WTC11 (cell line): Measurements from ENCODE around the gene CCDC85A. TPM values are rescaled to one million over a fixed set of nuclear protein-coding genes. Genes with fewer than 3 reads are reported as not detected.

ENCODE experiments used
- ATAC-seq: fragments of 200-7000 bp; cut with Tn5 transposase; 2 replicates; pipeline ENCODE4 v1.10.0; 2021; ENCODE audit warnings: mild to moderate bottlenecking, moderate library complexity
- CTCF ChIA-PET: fragments of 300-600 bp; sonication (Branson Sonifier 250); formaldehyde crosslinking; loops from one replicate; lab custom pipeline; 2021; ENCODE audit warnings: antibody characterized with exemption; lab: Charles Lee
- POLR2A ChIA-PET: fragments of 350-600 bp; sonication (Branson Sonifier 250); formaldehyde crosslinking; loops from one replicate; lab custom pipeline; 2021; ENCODE audit warnings: antibody characterized with exemption; lab: Charles Lee
- DNase-seq: peaks from one replicate; pipeline ENCODE4 v3.0.0; 2021; ENCODE audit warnings: low spot score
- H3K27ac Mint-ChIP-seq: 2 replicates; pipeline ENCODE4 v1.8.0; 2021; ENCODE audit warnings: mixed read lengths
- H3K27me3 Mint-ChIP-seq: 2 replicates; pipeline ENCODE4 v1.8.0; 2021; ENCODE audit warnings: low read depth, mild to moderate bottlenecking, moderate library complexity, mixed read lengths
- H3K36me3 Mint-ChIP-seq: 2 replicates; pipeline ENCODE4 v1.8.0; 2021; ENCODE audit warnings: mixed read lengths
- H3K4me1 Mint-ChIP-seq: 2 replicates; pipeline ENCODE4 v1.8.0; 2022; ENCODE audit warnings: mixed read lengths
- H3K4me3 Mint-ChIP-seq: 2 replicates; pipeline ENCODE4 v1.8.0; 2021; ENCODE audit warnings: mild to moderate bottlenecking, moderate library complexity, mixed read lengths
- H3K9me3 Mint-ChIP-seq: 2 replicates; pipeline ENCODE4 v1.8.0; 2021; ENCODE audit warnings: mixed read lengths
- CBFB ChIP-seq: sonication (generic); formaldehyde crosslinking; IDR thresholded peaks from 2 replicates; pipeline ENCODE4 v1.8.1; 2022; ENCODE audit warnings: mild to moderate bottlenecking, low read depth, missing genetic modification reagents
- CREB1 ChIP-seq: sonication (generic); formaldehyde crosslinking; IDR thresholded peaks from 2 replicates; pipeline ENCODE4 v1.8.0; 2023; ENCODE audit warnings: mild to moderate bottlenecking, missing genetic modification reagents
- E2F5 ChIP-seq: sonication (generic); formaldehyde crosslinking; IDR thresholded peaks from 2 replicates; pipeline ENCODE4 v1.8.1; 2022; ENCODE audit warnings: mild to moderate bottlenecking, moderate library complexity, missing genetic modification reagents
- ETV6 ChIP-seq: sonication (generic); formaldehyde crosslinking; IDR thresholded peaks from 2 replicates; pipeline ENCODE4 v1.8.1; 2022; ENCODE audit warnings: mild to moderate bottlenecking, missing genetic modification reagents
- FOXK1 ChIP-seq: sonication (generic); formaldehyde crosslinking; IDR thresholded peaks from 2 replicates; pipeline ENCODE4 v1.8.0; 2022; ENCODE audit warnings: mild to moderate bottlenecking, moderate library complexity, missing genetic modification reagents
- FOXP1 ChIP-seq: sonication (generic); formaldehyde crosslinking; IDR thresholded peaks from 2 replicates; pipeline ENCODE4 v1.8.0; 2022; ENCODE audit warnings: missing genetic modification reagents, mild to moderate bottlenecking, moderate library complexity, borderline replicate concordance
- MLX ChIP-seq: sonication (generic); formaldehyde crosslinking; IDR thresholded peaks from 2 replicates; pipeline ENCODE4 v1.8.1; 2023; ENCODE audit warnings: mild to moderate bottlenecking, missing genetic modification reagents, moderate library complexity
- MYBL2 ChIP-seq: sonication (generic); formaldehyde crosslinking; IDR thresholded peaks from 2 replicates; pipeline ENCODE4 v1.8.1; 2023; ENCODE audit warnings: mild to moderate bottlenecking, moderate library complexity, missing genetic modification reagents
- RORB ChIP-seq: fragments of 250-450 bp; sonication (Bioruptor Pico); IDR thresholded peaks from 2 replicates; pipeline ENCODE4 v1.9.0; 2021; ENCODE audit warnings: mild to moderate bottlenecking
- SP1 ChIP-seq: sonication (generic); formaldehyde crosslinking; conservative IDR thresholded peaks from 2 replicates; pipeline ENCODE4 v1.8.1; 2022; ENCODE audit warnings: missing genetic modification reagents
- ZNF416 ChIP-seq: fragments of 250-450 bp; sonication (Bioruptor Pico); IDR thresholded peaks from 2 replicates; pipeline ENCODE4 v1.9.0; 2021; ENCODE audit warnings: mild to moderate bottlenecking, inconsistent platforms
- ZNF423 ChIP-seq: fragments of 250-450 bp; sonication (Bioruptor Pico); IDR thresholded peaks from 2 replicates; pipeline ENCODE4 v2.1.2; 2022; ENCODE audit warnings: mild to moderate bottlenecking, moderate library complexity
- total RNA-seq: library from RNA; stranded (reverse); gene quantifications from 3 replicates; pipeline ENCODE4 v1.2.3, GENCODE V29; 2021
- TF ChIP-seq, protein P1 (sequence below): fragments of 250-450 bp; sonication (Bioruptor Pico); IDR thresholded peaks from 2 replicates; pipeline ENCODE4 v1.8.0; 2021; ENCODE audit warnings: mild to moderate bottlenecking
- TF ChIP-seq, protein P2 (sequence below): sonication (generic); formaldehyde crosslinking; IDR thresholded peaks from 2 replicates; pipeline ENCODE4 v1.8.1; 2022; ENCODE audit warnings: missing genetic modification reagents, borderline replicate concordance
- TF ChIP-seq, protein P3 (sequence below): sonication (generic); formaldehyde crosslinking; IDR thresholded peaks from 2 replicates; pipeline ENCODE4 v1.8.0; 2022; ENCODE audit warnings: missing genetic modification reagents

Gene CCDC85A
- total RNA-seq, 1 experiment from 2014 or later: 0.22 TPM

DNA sequence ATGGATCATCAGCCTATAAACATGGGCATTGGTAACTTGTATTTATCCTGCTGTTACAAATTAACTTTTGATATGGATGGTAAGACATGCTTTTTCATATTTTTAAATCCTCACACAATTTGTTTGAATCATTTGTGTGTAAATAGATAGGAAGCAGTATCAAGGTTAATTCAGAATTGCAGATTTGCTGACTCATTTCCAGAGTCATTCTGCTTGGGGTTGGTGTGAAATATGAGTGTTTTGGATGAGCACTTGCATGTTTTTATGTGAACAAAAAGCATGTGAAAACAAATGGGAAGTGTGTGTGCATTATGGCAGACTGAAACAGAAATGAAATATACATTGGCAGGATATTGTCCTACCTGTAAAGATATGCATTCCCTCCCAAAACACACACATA, 11.8 kb downstream of the CCDC85A start:
- no peak for TF ChIP-seq ETV6
- TF ChIP-seq MLX (CRISPR knock-in tag): no peak
- TF ChIP-seq, protein P1, sequence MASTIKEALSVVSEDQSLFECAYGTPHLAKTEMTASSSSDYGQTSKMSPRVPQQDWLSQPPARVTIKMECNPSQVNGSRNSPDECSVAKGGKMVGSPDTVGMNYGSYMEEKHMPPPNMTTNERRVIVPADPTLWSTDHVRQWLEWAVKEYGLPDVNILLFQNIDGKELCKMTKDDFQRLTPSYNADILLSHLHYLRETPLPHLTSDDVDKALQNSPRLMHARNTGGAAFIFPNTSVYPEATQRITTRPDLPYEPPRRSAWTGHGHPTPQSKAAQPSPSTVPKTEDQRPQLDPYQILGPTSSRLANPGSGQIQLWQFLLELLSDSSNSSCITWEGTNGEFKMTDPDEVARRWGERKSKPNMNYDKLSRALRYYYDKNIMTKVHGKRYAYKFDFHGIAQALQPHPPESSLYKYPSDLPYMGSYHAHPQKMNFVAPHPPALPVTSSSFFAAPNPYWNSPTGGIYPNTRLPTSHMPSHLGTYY (CRISPR knock-in tag): no peak
- TF ChIP-seq E2F5 (CRISPR knock-in tag): no peak
- TF ChIP-seq CBFB: no peak
- TF ChIP-seq SP1 (CRISPR knock-in tag): no peak
- TF ChIP-seq ZNF416: no peak
- no peak for TF ChIP-seq CREB1 (CRISPR knock-in tag)
- TF ChIP-seq FOXP1 (CRISPR knock-in tag): no peak
- TF ChIP-seq MYBL2 (CRISPR knock-in tag): no peak
- TF ChIP-seq FOXK1 (CRISPR knock-in tag): no peak
- Mint-ChIP-seq H3K27ac (no peak overlapping the region), H3K4me1 (no peaks in the 10 kb centered on the region; the same call in 1 of the 2 replicates), H3K4me3 (no peak overlapping the region), H3K9me3 (no peaks in the 10 kb centered on the region), H3K36me3 (no peaks in the 10 kb centered on the region), H3K27me3 (peaks cover 22% of the 10 kb centered on the region)
- ATAC-seq: no peak
- no peak for DNase-seq
- ChIA-PET CTCF (no interaction called here), POLR2A (no interaction called here)

DNA sequence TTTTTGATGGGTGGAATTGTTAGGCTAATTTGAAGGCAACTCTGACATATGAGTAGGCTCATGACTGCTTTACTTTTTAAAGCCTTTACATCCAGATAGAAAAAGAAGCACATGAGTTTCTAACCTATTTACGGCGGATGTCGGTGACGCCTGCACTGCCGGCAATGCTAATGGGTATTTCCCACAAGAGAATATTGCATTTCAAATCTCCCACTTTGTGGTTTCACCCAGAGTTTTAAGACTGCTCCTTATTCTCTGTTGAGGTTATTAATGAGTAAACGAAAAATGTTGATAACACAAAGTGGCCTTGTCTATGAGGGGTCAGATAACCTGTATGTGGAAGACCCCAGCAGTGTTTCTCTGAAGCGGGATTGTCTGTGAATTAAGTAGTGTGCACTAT, 14.0 kb downstream of the CCDC85A start:
- H3K4me1 Mint-ChIP-seq: no peaks in the 10 kb centered on the region; the same call in 1 of the 2 replicates
- no peaks in the 10 kb centered on the region for H3K9me3 Mint-ChIP-seq
- no peak overlapping the region for H3K4me3 Mint-ChIP-seq
- DNase-seq: no peak
- peaks cover 4% of the 10 kb centered on the region for H3K27me3 Mint-ChIP-seq
- no peak for ATAC-seq
- H3K27ac Mint-ChIP-seq: no peak overlapping the region
- ChIA-PET POLR2A (no interaction called here), CTCF (no interaction called here)
- H3K36me3 Mint-ChIP-seq: no peaks in the 10 kb centered on the region
- TF ChIP-seq RORB (CRISPR knock-in tag) (no peak), E2F5 (CRISPR knock-in tag) (no peak)
- TF ChIP-seq, protein P2, sequence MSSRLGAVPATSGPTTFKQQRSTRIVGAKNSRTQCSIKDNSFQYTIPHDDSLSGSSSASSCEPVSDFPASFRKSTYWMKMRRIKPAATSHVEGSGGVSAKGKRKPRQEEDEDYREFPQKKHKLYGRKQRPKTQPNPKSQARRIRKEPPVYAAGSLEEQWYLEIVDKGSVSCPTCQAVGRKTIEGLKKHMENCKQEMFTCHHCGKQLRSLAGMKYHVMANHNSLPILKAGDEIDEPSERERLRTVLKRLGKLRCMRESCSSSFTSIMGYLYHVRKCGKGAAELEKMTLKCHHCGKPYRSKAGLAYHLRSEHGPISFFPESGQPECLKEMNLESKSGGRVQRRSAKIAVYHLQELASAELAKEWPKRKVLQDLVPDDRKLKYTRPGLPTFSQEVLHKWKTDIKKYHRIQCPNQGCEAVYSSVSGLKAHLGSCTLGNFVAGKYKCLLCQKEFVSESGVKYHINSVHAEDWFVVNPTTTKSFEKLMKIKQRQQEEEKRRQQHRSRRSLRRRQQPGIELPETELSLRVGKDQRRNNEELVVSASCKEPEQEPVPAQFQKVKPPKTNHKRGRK (CRISPR knock-in tag): no peak
- TF ChIP-seq, protein P3, sequence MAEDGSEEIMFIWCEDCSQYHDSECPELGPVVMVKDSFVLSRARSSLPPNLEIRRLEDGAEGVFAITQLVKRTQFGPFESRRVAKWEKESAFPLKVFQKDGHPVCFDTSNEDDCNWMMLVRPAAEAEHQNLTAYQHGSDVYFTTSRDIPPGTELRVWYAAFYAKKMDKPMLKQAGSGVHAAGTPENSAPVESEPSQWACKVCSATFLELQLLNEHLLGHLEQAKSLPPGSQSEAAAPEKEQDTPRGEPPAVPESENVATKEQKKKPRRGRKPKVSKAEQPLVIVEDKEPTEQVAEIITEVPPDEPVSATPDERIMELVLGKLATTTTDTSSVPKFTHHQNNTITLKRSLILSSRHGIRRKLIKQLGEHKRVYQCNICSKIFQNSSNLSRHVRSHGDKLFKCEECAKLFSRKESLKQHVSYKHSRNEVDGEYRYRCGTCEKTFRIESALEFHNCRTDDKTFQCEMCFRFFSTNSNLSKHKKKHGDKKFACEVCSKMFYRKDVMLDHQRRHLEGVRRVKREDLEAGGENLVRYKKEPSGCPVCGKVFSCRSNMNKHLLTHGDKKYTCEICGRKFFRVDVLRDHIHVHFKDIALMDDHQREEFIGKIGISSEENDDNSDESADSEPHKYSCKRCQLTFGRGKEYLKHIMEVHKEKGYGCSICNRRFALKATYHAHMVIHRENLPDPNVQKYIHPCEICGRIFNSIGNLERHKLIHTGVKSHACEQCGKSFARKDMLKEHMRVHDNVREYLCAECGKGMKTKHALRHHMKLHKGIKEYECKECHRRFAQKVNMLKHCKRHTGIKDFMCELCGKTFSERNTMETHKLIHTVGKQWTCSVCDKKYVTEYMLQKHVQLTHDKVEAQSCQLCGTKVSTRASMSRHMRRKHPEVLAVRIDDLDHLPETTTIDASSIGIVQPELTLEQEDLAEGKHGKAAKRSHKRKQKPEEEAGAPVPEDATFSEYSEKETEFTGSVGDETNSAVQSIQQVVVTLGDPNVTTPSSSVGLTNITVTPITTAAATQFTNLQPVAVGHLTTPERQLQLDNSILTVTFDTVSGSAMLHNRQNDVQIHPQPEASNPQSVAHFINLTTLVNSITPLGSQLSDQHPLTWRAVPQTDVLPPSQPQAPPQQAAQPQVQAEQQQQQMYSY (CRISPR knock-in tag): no peak

- POLR2A ChIA-PET: no interaction called here
- CTCF ChIA-PET: no interaction called here
These were observed 15.1 kb downstream of the CCDC85A start for GRCh38 chr2:56198936-56199335.

More at GRCh38 chr2:56198936-56199335, 15.1 kb downstream of the CCDC85A start:
- H3K36me3 Mint-ChIP-seq: no peaks in the 10 kb centered on the region
- no peaks in the 10 kb centered on the region for H3K9me3 Mint-ChIP-seq
- H3K27ac Mint-ChIP-seq: no peak overlapping the region
- DNase-seq (no peak), ATAC-seq (no peak)
- H3K4me3 Mint-ChIP-seq: no peak overlapping the region
- no peaks in the 10 kb centered on the region; the same call in 1 of the 2 replicates for H3K27me3 Mint-ChIP-seq
- H3K4me1 Mint-ChIP-seq: no peaks in the 10 kb centered on the region; the same call in 1 of the 2 replicates
- TF ChIP-seq ZNF423 (CRISPR knock-in tag): no peak
